HepG2 (cell line): ENCODE measurements around the gene KLF16. TPM values are rescaled to one million over a fixed set of nuclear protein-coding genes. Genes with fewer than 3 reads are reported as not detected.

Experiments
- FOXA1 ChIP-seq, 2 experiments: fragments of 450-650 bp in 1 of 2; sonication (generic) in 1 of 2; formaldehyde crosslinking in 1 of 2; IDR thresholded peaks; 2 replicates each; pipeline versions ENCODE4 v1.4.0 to v1.6.1; 2016 to 2020; ENCODE audit warnings: missing genetic modification reagents in 1 of 2
- KIAA2018 ChIP-seq: sonication (generic); formaldehyde crosslinking; IDR thresholded peaks from 2 replicates; pipeline ENCODE4 v1.5.0; 2020; ENCODE audit warnings: mild to moderate bottlenecking, missing genetic modification reagents, borderline replicate concordance
- MXD1 ChIP-seq: sonication (generic); formaldehyde crosslinking; IDR thresholded peaks from 2 replicates; pipeline ENCODE4 v1.4.0; 2020; ENCODE audit warnings: mild to moderate bottlenecking, missing genetic modification reagents
- NCOA2 ChIP-seq: sonication (generic); formaldehyde crosslinking; IDR thresholded peaks from 2 replicates; pipeline ENCODE4 v1.8.0; 2022; ENCODE audit warnings: inconsistent platforms
- REST ChIP-seq, 2 experiments: IDR thresholded peaks; 2 replicates each; pipeline ENCODE4 v1.6.1; 2011 to 2012; ENCODE audit warnings: low read length in 2 of 2, borderline replicate concordance in 1 of 2, low read depth in 1 of 2, mild to moderate bottlenecking in 1 of 2, moderate library complexity in 1 of 2
- SNRNP70 ChIP-seq: fragments of 200-400 bp; formaldehyde crosslinking; IDR thresholded peaks from 2 replicates; pipeline ENCODE4 v1.6.1; 2017; ENCODE audit warnings: mild to moderate bottlenecking, low read depth, low read length, moderate library complexity
- STAT5B ChIP-seq: sonication (generic); formaldehyde crosslinking; IDR thresholded peaks from 2 replicates; pipeline ENCODE4 v1.4.0; 2020; ENCODE audit warnings: missing genetic modification reagents
- XRCC5 ChIP-seq: fragments of 200-400 bp; formaldehyde crosslinking; optimal IDR thresholded peaks from 2 replicates; pipeline ENCODE3; 2017; ENCODE audit warnings: mild to moderate bottlenecking, low read length
- ZBTB14 ChIP-seq: sonication (generic); formaldehyde crosslinking; IDR thresholded peaks from 2 replicates; pipeline ENCODE4 v1.4.0; 2020; ENCODE audit warnings: missing genetic modification reagents
- ZNF18 ChIP-seq: sonication (generic); formaldehyde crosslinking; IDR thresholded peaks from 2 replicates; pipeline ENCODE4 v1.8.0; 2022; ENCODE audit warnings: mild to moderate bottlenecking, missing genetic modification reagents; ENCODE audit not compliant: insufficient replicate concordance
- ZNF3 ChIP-seq: IDR thresholded peaks from 2 replicates; pipeline ENCODE4 v1.7.0; 2017; ENCODE audit warnings: inconsistent platforms
- ZNF547 ChIP-seq: sonication (generic); formaldehyde crosslinking; IDR thresholded peaks from 2 replicates; pipeline ENCODE4 v1.5.1; 2020; ENCODE audit warnings: mild to moderate bottlenecking, missing genetic modification reagents
- ZNF775 ChIP-seq: sonication (generic); formaldehyde crosslinking; IDR thresholded peaks from 2 replicates; pipeline ENCODE4 v1.4.0; 2020; ENCODE audit warnings: missing genetic modification reagents, mild to moderate bottlenecking, moderate library complexity, borderline replicate concordance
- ZNF777 ChIP-seq: sonication (generic); formaldehyde crosslinking; IDR thresholded peaks from 2 replicates; pipeline ENCODE4 v1.4.0; 2020; ENCODE audit warnings: missing genetic modification reagents
- polyA plus RNA-seq, 8 experiments: library from polyadenylated mRNA; depleted of rRNA in 3 of 8; stranded (reverse) in 7 of 8; unstranded in 1 of 8; fragments of >200 nt; fragmentation: Illumina TruSeq in 4 of 8; extraction: Trizol in 4 of 8; gene quantifications; 2 replicates each; pipeline versions ENCODE4 v1.2.1 to v1.2.3, GENCODE V29; 2011 to 2016; ENCODE audit warnings: low read depth in 4 of 8, missing spikeins in 1 of 8, mixed read lengths in 1 of 8; ENCODE audit not compliant: insufficient read depth in 1 of 8
- total RNA-seq, 5 experiments: library from RNA; depleted of rRNA; stranded (reverse); fragments of >200 nt; fragmentation: Illumina TruSeq; extraction: Trizol; gene quantifications; 2 replicates each; pipeline ENCODE4 v1.2.3, GENCODE V29; 2016; ENCODE audit warnings: low read depth in 1 of 5

Gene KLF16
- total and polyA plus RNA-seq, 2 of the 13 experiments (the other 11 are each of a cell fraction or from before 2014, with no cell fraction given): 3.5 to 6.7 TPM

GRCh38 chr19:1901940-1902404 is 38.6 kb upstream of the KLF16 start (continued):
- no peak for TF ChIP-seq MXD1
- peak; percentile 23; the same call in 1 of the 2 replicates for TF ChIP-seq ZNF547 (CRISPR knock-in tag)
- TF ChIP-seq REST (IDR thresholded peaks at IDR 0.05; ENCODE audit: borderline replicate concordance in 1 of 2, low read depth in 1 of 2, low read length in 2 of 2): no peak
- TF ChIP-seq ZBTB14 (CRISPR knock-in tag): no peak
- no peak for TF ChIP-seq ZNF3
- TF ChIP-seq ZNF775: no peak
- TF ChIP-seq XRCC5: no peak
- TF ChIP-seq NCOA2: no peak; the same call in 1 of the 2 replicates
- TF ChIP-seq SNRNP70: no peak
- no peak for TF ChIP-seq KIAA2018 (CRISPR knock-in tag)
- no peak for TF ChIP-seq STAT5B (CRISPR knock-in tag)
- TF ChIP-seq FOXA1 (IDR thresholded peaks at IDR 0.05): no peak
- TF ChIP-seq FOXA1 (CRISPR knock-in tag; IDR thresholded peaks at IDR 0.05): no peak
- peak; percentile 97 for TF ChIP-seq ZNF18
- peak; percentile 47; the same call in 1 of the 2 replicates for TF ChIP-seq ZNF777
